HG03139 (cell line): Measurements from ENCODE around the gene PADI3.

Experiments
- ATAC-seq: cut with Tn5 transposase; IDR thresholded peaks from one replicate; pipeline ENCODE4 v1.9.1; 2021; ENCODE audit not compliant: unreplicated experiment

PADI3 gene

GRCh38 chr1:17215545-17215890 lies 33.4 kb upstream of the PADI3 start:
- ATAC-seq: no peak

DNA sequence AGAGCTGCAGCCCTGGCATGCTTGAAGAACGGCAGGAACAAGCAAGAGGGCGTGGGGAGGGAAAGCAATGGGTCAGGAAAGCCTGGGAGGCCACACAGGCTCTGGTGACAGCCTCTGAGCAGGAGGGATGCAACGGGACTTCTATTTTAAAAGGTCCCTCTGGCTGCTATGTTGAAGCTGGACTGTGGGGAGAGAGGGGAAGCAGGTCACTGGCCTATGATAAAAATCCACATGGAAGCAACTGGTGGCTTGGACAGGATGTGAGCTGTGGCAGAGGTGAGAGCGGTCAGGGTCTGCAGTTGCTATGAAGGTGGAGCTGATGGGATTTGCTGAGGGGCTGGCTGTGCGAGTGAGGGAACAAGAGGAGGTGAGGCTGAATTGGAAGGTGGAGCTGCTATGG lies 32.8 kb upstream of the PADI3 start:
- no peak for ATAC-seq

DNA sequence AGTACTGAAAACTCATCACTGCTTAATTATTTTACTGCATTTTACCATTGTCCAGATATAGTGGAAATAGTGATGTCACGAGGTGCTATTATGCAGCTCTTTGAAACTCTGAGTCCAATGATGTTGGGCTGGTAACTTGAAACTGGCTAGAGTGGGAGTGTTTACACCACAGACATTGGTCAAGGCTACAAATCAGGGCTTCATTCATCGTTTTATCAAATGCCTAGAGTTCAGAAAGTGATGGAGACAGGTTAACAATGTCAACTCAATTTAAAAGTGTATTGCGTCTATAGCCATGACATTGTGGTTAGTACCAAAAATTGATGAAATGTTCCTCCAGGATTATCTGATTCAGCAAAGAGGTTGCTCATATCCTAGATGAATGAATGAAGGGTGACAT lies 31.3 kb upstream of the PADI3 start:
- ATAC-seq: no peak

DNA sequence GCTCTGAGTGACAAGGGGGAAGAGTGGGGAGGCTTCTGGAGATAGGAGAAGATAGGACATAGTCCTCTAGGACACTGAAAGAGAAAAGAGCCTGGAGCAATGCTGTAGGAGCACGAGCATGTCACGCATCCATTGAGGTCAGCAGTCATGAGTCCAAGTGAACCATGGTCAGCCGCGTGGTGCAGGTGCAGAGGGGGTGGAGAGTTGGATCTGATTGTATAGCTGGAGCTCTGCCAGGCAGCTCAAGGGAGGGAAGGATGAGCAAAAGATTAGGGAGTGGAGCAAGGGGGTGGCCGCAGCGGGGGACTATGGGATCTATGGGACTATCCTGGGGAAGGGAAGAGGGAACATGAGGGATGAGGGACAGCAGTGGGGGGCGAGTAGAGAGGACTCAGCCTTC lies 30.0 kb upstream of the PADI3 start:
- ATAC-seq: no peak

GRCh38 chr1:17220287-17220686 lies 28.6 kb upstream of the PADI3 start:
- ATAC-seq: no peak

- no peak for ATAC-seq
Observed at GRCh38 chr1:17222557-17222956, 26.3 kb upstream of the PADI3 start.

DNA sequence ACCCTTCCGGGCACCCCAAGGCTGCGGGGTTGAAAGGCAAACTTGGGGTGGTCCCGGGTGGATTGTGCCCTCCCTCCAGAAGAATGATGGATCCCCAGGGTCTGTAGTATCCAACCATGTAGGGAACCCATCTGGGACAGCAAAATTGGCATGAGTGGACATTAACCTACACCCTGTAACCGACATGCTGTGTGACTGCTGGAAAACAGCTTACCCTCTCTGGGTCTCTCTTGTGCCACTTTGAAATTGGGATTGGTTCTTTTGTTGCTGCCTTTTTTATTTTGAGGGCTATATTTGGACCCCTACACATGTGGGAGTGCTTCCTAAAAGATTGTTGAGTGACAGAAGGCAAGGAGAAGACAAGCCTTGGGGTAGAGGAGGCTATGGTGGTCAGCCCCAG lies 24.5 kb upstream of the PADI3 start:
- no peak for ATAC-seq

- ATAC-seq: no peak
Observed at GRCh38 chr1:17225140-17225539, 23.8 kb upstream of the PADI3 start.

- no peak for ATAC-seq
Observed at GRCh38 chr1:17227358-17227915, 21.5 kb upstream of the PADI3 start.

DNA sequence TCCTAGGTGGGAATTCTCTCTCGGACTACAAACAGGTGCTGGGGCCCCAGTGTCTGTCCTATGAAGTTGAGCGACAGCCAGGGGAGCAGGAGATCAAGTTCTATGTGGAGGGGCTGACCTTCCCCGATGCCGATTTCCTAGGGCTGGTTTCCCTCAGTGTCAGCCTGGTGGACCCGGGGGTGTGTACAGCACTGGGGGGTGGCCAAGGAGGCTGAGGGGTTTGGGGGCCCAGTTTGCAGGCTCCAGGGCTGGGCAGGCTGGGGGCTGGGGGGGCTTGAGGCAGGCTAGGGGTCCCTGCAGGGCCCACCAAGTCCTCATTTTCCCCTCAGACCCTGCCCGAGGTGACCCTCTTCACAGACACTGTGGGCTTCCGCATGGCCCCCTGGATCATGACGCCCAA lies 20.3 kb upstream of the PADI3 start:
- no peak for ATAC-seq

- no peak for ATAC-seq
Observed at GRCh38 chr1:17229379-17229778, 19.5 kb upstream of the PADI3 start.

DNA sequence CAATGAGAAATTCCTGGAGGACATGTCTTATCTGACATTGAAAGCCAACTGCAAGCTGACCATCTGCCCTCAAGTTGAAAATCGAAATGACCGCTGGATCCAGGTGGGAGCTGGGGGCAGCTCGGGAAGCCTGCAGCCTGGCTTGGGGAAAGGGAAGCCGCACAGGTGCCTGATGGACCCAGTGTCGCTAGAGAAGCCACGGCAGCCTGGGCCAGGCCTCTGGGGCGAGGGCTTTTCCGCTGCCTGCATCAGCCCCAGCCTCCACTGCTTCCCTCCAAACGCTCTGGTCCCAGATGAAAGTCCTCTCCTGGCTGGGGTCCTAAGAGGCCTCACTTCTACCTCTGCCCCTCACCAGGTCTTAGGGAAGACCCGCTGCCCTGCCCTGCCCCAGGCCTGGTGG lies 18.8 kb upstream of the PADI3 start:
- ATAC-seq: no peak

DNA sequence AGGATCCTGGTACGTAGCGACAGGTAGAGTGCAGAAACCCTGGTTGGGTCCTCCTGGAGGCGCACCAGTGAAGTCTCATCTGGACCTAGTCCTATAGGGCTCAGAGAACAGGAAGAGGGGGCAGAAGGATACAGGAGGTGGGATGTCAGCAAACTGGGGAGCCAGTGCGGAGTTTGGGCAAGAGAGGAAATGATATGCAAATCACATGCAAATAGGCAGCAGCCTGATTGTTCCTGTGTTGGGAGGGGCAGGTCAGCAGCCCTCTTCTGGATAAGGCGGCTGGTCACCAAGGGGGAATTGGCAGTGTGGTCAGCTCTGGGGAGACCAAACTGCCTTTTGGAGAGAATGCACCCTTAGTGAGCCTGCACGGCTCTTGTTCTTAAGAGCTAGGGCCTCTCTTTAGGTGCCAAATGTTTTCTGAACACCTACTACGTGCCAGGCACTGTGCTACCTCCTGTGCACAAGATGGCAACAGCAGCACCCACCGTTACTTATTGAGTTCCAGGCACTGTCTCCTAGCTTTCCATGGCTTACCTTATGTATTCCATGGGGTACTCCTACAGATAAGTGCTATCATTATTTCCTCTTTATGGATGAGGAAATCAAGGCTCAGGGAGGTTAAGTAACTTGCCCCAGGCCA lies 18.1 kb upstream of the PADI3 start:
- ATAC-seq: no peak

DNA sequence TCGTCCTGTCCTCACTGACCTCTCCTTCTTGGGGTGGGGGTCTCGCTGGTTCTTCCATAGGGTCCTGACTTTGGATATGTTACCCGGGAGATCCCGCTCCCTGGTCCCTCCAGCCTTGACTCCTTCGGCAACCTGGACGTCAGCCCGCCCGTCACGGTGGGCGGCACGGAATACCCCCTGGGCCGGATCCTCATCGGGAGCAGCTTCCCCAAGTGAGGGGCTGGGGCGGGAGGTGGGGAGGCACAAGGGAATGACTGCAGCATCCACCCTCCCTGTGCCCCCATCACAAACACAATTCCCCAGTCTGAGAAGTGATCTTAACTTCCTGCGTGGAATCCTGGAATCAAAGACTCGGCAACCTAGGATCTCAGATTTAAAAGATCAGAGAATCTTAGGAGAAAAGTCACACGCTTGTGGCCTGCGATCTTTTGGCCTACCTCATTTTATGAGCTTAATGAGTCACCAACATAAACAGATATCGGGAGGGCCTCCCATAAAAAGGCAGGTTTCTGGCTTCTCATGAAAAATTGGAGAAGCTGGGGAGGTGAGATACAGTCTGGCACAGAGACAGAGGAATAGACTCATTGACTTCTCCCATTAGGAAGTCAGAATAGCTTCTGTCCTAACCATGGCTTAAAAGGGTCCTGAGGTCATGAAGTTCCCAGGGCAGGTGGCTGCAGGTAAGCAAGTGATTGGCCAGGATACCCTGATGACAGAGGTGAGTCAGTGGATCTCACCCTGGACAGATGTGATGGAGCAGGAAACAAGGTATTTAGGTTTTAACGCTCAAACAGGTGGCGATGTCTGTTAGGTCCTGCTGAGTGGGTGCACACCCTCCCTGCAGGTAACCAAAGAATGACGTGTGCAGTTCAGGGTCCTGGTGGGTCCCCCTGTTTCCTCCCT lies 15.9 kb upstream of the PADI3 start:
- no peak for ATAC-seq

DNA sequence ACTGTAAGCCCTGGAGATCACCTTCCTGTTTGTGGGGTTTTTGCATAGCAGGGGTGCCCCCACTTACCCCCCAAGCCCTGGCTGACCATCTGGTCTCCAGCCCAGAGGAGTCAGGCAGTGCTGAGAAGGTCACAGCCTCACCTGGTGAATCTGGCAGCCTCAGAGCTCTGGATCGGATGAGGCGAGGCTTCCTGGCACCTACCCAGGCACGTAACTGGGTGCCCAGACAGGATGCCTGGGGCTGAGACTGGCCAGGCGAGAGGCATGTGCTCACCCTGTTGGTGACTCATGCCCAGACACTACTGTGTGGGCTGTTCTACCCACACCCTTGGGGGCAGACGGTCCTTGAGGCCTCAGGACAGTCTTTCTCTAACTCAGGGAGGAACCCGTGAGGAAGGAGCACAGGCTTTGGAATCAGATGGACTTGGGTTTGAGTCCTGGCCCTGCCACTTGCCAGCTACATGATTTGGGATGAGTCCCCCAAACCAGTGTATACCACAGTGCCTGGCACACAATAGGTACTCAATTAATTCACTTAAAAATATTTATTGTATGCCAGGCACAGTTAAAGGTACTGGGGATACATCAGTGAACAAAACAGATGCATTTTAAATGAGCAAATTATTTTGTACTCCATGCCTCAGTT lies 15.1 kb upstream of the PADI3 start:
- no peak for ATAC-seq

DNA sequence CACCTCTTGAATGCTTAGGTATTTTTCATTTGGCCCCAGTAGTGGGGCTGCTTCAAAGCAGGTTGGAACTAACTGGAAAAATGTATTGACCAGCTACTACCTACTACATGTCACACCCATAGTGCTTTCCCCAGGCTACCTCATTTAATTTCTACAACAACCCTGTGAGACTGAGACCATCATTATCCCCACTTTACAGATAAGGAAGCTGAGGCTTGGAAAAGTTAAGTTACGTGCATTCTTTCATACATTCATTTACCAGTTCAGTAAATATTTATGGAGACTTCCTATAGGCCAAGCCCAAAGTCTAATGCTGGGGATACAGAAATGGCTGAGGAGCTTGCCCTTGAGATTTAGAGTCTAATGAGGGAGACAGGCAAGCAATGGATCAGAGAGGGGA lies 14.5 kb upstream of the PADI3 start:
- no peak for ATAC-seq

DNA sequence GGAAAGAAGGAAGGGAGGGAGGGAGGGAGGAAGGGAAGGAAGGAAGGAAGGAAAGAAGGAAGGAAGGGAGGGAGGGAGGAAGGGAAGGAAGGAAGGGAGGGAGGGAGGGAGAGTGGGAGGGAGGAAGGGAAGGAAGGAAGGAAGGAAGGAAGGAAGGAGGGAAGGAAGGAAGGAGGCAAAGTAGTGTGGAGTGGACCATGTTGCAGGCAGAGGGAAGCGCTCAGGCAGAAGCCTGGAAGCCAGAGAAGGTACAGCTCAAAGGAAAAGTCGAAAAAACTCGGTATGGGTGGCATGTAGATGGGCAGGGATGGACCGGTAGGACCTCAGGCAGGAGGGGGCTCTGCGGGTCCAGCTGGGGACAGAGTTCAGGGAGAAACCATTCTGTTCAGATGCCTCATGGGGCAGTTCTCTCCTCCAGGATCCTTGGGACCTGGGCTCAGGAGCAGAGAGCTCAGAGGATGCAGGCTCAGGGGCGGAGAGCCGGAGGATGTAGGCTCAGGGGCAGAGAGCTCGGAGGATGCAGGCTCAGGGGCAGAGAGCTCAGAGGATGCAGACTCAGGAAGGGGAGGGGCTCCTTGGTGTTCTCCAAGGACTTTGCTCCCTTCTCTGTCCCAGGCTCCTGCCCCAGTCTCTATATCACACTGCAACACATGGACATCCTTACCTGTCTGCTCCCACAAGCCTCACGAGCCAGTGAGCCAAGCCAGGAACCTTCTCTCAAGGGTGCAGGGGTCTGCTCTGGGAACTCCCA lies 13.6 kb upstream of the PADI3 start:
- ATAC-seq: no peak

- ATAC-seq: no peak
Observed at GRCh38 chr1:17236779-17237560, 11.9 kb upstream of the PADI3 start.

- ATAC-seq: no peak
Observed at GRCh38 chr1:17237561-17237903, 11.4 kb upstream of the PADI3 start.

DNA sequence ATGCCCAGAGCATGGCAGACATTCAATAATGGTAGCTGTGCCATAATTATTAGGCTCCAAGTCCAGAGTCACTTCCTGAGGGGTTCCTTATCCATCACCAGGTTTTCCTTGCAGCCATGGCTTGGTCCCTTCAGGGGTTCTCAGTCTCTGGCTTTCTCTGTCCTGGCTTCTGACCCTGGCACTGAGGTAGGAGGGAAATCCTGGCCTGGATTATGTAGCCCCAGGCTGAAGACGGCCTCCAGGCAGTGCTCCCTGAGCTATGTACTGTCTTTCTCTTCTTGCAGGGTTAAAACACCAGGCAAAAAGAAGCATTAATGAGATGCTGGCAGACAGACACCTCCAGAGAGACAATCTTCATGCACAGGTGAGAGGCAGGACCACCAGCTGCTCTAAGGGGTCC lies 9.5 kb upstream of the PADI3 start:
- no peak for ATAC-seq
